ENCODE data around the gene SLC38A10. TPM values are rescaled to one million over a fixed set of nuclear protein-coding genes. Genes with fewer than 3 reads are reported as not detected.

The SLC38A10 gene
- total and polyA plus RNA-seq, 2 of the 13 experiments (the other 11 are each of a cell fraction or from before 2014, with no cell fraction given): 23.4 to 55.8 TPM

GRCh38 chr17:81200695-81201580, 94.2 kb downstream of the SLC38A10 start (continued):
- TF ChIP-seq PRDM10 (CRISPR knock-in tag; IDR thresholded peaks at IDR 0.05; ENCODE audit: low read depth) (no peak), ZBED4 (CRISPR knock-in tag; IDR thresholded peaks at IDR 0.05; ENCODE audit: borderline replicate concordance) (no peak), MLXIP (CRISPR knock-in tag; IDR thresholded peaks at IDR 0.05; ENCODE audit: borderline replicate concordance) (no peak), ZNF30 (CRISPR knock-in tag; IDR thresholded peaks at IDR 0.05) (no peak), MYPOP (CRISPR knock-in tag; IDR thresholded peaks at IDR 0.05) (no peak), TEAD2 (CRISPR knock-in tag; IDR thresholded peaks at IDR 0.05) (no peak), RELA (CRISPR knock-in tag; IDR thresholded peaks at IDR 0.05) (no peak), ZSCAN12 (CRISPR knock-in tag; IDR thresholded peaks at IDR 0.05) (no peak), ZBTB14 (CRISPR knock-in tag; IDR thresholded peaks at IDR 0.05) (no peak), JUN (CRISPR knock-in tag; IDR thresholded peaks at IDR 0.05) (no peak), CBFB (CRISPR knock-in tag; IDR thresholded peaks at IDR 0.05) (0 out of 2 replicates have a peak, but pooled peaks have one; percentile 14), ZNF580 (CRISPR knock-in tag; IDR thresholded peaks at IDR 0.05; ENCODE audit: borderline replicate concordance, low read depth) (0 out of 2 replicates have a peak, but pooled peaks have one; percentile 52), ZNF263 (CRISPR knock-in tag; IDR thresholded peaks at IDR 0.05) (no peak), SALL1 (CRISPR knock-in tag; IDR thresholded peaks at IDR 0.05) (peak; percentile 11; the same call in 1 of the 2 replicates)

All from HepG2 (cell line).